ENCODE measurements around the gene CTSL.
A peak's percentile ranks its signal among the peaks of the same experiment; 100 is the strongest.
"Not testable (repeated sequence)": the region's sequence is repeated elsewhere in the genome, so short reads cannot be mapped to it uniquely, and the experiment has no call there.

The CTSL gene

DNA sequence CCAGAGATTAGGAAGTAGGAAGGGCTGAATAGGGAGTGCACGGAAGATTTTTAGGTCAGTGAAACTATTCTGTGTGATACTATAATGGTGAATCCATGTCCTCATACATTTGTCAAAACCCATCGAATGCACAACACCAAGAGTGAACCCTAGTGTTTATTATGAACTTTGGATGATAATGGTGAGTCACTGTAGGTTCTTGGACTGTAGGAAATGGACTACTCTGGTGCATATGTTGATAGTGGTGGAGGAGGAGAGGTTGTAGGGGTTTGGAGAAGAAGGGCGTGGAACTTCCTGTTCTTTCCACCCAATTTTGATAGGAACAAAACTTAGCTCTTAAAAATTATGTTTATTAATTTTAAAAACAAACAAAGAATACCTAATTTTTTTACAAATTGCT lies 14.3 kb downstream of the CTSL start:
- H3K4me3 ChIP-seq (ENCODE audit: control insufficient read depth, low read depth, low read length), result no peak overlapping the region
- DNase-seq (ENCODE audit: low read depth), result no peak
- TF ChIP-seq CTCF (conservative IDR thresholded peaks at IDR 0.05; ENCODE audit: control insufficient read depth, insufficient read depth, low read depth, low read length), result no peak

GRCh38 chr9:87741326-87741725 lies 15.4 kb downstream of the CTSL start:
- no peak for DNase-seq (ENCODE audit: low read depth)
- no peak for TF ChIP-seq CTCF (conservative IDR thresholded peaks at IDR 0.05; ENCODE audit: control insufficient read depth, insufficient read depth, low read depth, low read length)
- H3K4me3 ChIP-seq (ENCODE audit: control insufficient read depth, low read depth, low read length), result no peak overlapping the region

- H3K4me3 ChIP-seq (ENCODE audit: control insufficient read depth, low read depth, low read length), result no peak overlapping the region
- no peak for TF ChIP-seq CTCF (conservative IDR thresholded peaks at IDR 0.05; ENCODE audit: control insufficient read depth, insufficient read depth, low read depth, low read length)
- no peak for DNase-seq (ENCODE audit: low read depth)
These were observed 16.0 kb downstream of the CTSL start for GRCh38 chr9:87741891-87742290.

DNA sequence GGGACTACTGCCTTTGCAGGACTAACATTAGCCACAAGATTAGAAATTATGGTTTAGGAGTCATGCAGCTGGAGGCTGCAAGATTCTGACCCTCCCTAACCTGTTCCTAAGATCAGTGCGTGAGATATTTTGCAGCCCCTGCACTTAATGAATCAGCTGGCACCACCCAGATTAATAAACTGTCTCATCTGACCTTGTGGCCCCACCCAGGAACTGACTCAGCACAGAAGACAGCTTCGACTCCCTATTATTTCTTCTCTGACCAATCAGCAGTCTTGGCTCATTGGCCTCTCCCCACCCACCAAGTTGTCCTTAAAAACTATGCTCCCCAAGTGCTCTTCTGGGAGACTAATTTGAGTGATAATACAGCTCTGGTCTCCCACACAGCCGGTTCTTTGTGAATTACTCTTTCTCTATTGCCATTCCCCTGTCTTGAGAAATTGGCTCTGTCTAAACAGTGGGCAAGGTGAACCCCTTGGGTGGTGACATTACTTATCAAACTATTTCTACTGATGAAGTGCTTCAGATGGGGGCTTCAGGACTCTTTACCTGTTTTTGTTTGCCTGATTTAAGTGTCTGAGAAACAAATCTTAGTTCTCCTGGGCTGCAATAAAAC lies 17.0 kb downstream of the CTSL start:
- peak; percentile 73 for DNase-seq (ENCODE audit: low read depth)
- TF ChIP-seq CTCF (conservative IDR thresholded peaks at IDR 0.05; ENCODE audit: control insufficient read depth, insufficient read depth, low read depth, low read length), result no peak
- no peak overlapping the region for H3K4me3 ChIP-seq (ENCODE audit: control insufficient read depth, low read depth, low read length)

GRCh38 chr9:87744247-87744646 lies 18.3 kb downstream of the CTSL start:
- DNase-seq (ENCODE audit: low read depth), result not testable (repeated sequence)

DNA sequence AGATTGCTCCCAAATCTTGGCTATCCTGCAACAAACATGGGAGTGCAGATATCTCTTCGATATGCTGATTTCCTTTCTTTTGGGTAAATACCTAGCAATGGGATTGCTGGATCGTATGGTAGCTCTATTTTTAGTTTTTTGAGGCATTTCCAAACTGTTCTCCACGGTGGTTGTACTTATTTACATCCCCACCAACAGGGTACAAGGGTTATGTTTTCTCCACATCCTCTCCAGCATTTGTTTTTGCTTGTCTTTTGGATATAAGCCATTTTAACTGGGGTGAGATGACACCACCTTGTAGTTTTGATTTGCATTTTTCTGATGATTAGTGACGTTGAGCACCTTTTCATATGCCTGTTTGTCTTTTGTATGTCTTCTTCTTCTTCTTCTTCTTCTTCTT lies 20.3 kb downstream of the CTSL start:
- no peak overlapping the region for H3K4me3 ChIP-seq (ENCODE audit: control insufficient read depth, low read depth, low read length)
- TF ChIP-seq CTCF (conservative IDR thresholded peaks at IDR 0.05; ENCODE audit: control insufficient read depth, insufficient read depth, low read depth, low read length), result no peak
- no peak for DNase-seq (ENCODE audit: low read depth)

More at GRCh38 chr9:87744247-87744646, 18.3 kb downstream of the CTSL start:
- H3K4me3 ChIP-seq (ENCODE audit: control insufficient read depth, low read depth, low read length), result not testable (repeated sequence)

- H3K4me3 ChIP-seq (ENCODE audit: control insufficient read depth, low read depth, low read length), result no peak overlapping the region
- TF ChIP-seq CTCF (conservative IDR thresholded peaks at IDR 0.05; ENCODE audit: control insufficient read depth, insufficient read depth, low read depth, low read length), result no peak
- no peak for DNase-seq (ENCODE audit: low read depth)
These were observed 23.0 kb downstream of the CTSL start for GRCh38 chr9:87748881-87749280.

All from fibroblast of mammary gland (primary cell).